ENCODE results near the gene RFX1. TPM values are rescaled to one million over a fixed set of nuclear protein-coding genes. Genes with fewer than 3 reads are reported as not detected.
"Not testable (repeated sequence)": the region's sequence is repeated elsewhere in the genome, so short reads cannot be mapped to it uniquely, and the experiment has no call there.

RFX1 gene
- total RNA-seq, 2 donors from 2014 or later: 13.4 to 16.4 TPM

DNA sequence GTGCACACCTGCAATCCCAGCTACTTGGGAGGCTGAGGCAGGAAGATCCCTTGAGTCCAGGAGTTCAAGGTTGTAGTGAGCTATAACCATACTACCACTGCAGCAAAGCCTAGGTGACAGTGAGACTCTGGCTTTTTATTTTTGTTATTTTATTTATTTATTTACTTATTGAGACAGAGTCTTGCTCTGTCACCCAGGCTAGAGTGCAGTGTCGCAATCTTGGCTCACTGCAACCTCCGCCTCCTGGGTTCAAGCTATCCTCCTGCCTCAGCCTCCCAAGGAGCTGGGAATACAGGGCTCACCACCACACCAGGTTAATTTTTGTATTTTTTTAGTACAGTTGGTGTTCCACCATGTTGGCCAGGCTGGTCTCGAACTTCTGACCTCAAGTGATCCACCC, 32.6 kb downstream of the RFX1 start:
- not testable (repeated sequence) for H3K9me3 Mint-ChIP-seq; H3K27ac Mint-ChIP-seq; H3K4me3 Mint-ChIP-seq; DNase-seq (ENCODE audit: low spot score); H3K4me1 Mint-ChIP-seq (ENCODE audit: low read depth in 2 of 2); H3K27me3 Mint-ChIP-seq; H3K36me3 Mint-ChIP-seq; ATAC-seq

DNA sequence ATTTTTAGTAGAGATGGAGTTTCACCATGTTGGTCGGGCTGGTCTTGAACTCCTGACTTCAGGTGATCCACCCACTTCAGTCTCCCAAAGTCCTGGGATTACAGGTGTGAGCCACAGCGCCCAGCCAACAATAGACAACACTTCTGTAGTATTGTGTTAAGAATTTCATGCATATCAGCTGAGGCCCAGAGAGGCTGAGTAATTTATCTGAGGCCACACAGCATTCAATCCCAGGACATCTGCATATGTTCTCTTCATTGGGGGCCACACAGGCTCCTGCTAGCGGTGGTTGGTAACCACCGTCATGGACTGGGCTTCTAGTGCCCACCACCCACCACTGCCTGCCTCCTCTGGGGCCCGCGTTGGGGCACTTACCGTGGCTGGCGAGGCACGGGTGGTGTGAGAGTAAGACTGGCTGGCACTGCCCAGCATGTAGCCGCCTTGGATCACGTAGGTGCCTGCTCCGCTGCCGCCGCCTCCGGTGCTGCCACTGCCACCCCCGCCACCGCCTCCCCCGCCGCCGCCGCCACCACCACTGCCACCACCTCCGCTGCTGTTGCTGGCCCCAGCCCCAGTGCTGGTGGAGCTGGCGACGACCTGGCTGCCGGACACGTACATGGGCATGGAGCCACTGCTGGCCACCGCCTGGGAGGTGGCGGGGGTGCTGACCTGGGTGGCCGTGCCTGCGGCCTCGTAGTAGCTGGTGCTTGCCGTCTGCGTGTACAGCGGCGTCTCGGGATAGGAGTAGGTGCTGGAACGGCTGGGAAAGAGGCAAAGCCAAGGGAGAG, 33.6 kb downstream of the RFX1 start:
- Mint-ChIP-seq H3K27ac (no peak overlapping the region), H3K36me3 (no peaks in the 10 kb centered on the region), H3K4me3 (no peak overlapping the region), H3K4me1 (ENCODE audit: low read depth in 2 of 2) (peaks cover 0 to 8% of the 10 kb centered on the region in 2 donors), H3K9me3 (no peaks in the 10 kb centered on the region), H3K27me3 (no peaks in the 10 kb centered on the region)
- ATAC-seq (no peak), DNase-seq (ENCODE audit: low spot score) (no peak)

DNA sequence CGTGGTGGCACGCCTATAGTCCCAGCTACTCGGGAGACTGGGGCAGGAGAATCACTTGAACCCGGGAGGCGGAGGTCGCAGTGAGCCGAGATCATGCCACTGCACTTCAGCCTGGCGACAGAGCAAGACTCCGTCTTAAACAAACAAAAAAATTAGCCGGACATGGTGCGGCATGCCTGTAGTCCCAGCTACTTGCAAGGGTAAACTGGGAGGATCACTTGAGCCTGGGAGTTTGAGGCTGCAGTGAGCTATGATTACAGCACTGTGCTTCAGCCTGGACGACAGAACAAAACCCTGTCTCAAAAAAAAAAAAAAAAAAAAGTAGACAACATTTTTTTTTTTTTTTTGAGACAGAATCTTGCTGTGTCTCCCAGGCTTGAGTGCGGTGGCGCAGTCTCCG, 34.3 kb downstream of the RFX1 start:
- ATAC-seq; H3K4me1 Mint-ChIP-seq (ENCODE audit: low read depth in 2 of 2); H3K27ac Mint-ChIP-seq; H3K4me3 Mint-ChIP-seq; DNase-seq (ENCODE audit: low spot score); H3K36me3 Mint-ChIP-seq; H3K27me3 Mint-ChIP-seq; H3K9me3 Mint-ChIP-seq: not testable (repeated sequence)

DNA sequence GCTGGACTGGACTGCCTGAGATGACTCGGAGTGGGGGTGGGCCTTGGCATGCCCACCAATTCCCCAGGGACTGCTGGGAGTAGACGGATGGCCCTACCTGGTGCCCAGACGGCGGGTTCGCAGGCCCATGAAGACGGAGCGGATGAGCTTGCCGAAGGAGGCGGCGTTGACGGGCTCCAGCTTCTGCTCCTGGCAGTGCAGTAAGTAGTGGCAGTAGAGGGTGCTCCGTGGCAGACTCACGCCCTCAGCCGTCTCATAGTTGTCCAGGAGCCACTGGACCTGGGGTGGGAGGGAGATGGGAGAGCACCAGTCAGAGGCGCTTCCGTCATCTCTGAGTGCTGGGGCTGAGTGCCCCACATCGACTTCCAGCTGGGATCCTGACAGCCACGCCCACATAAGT, 36.2 kb downstream of the RFX1 start:
- H3K4me1 Mint-ChIP-seq (ENCODE audit: low read depth in 2 of 2): no peaks in the 10 kb centered on the region
- no peaks in the 10 kb centered on the region for H3K27me3 Mint-ChIP-seq
- no peak overlapping the region for H3K27ac Mint-ChIP-seq
- ATAC-seq (no peak), DNase-seq (ENCODE audit: low spot score) (no peak)
- no peaks in the 10 kb centered on the region for H3K36me3 Mint-ChIP-seq
- no peaks in the 10 kb centered on the region for H3K9me3 Mint-ChIP-seq
- no peak overlapping the region for H3K4me3 Mint-ChIP-seq

DNA sequence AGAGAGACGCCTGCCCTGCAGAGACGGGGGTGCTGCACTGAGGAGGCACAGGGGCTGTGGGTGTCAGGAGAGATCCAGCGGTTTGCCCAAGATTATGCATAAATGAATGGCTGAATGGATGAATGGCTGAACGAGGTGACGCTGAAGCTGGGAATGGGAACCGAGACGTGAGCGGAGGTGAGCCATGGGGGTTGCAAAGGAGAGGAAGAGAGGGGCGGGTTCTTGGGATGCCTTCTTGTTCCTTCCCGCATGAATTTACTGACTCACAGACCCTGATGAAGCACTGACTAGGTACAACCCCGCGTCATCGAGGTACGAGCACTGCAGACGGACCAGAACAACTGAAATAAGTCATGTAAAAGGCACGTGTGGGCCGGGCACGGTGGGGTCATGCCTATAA, 37.1 kb downstream of the RFX1 start:
- no peak overlapping the region for H3K27ac Mint-ChIP-seq
- no peak overlapping the region for H3K4me3 Mint-ChIP-seq
- H3K27me3 Mint-ChIP-seq: no peaks in the 10 kb centered on the region
- ATAC-seq (no peak), DNase-seq (ENCODE audit: low spot score) (no peak)
- no peaks in the 10 kb centered on the region for H3K9me3 Mint-ChIP-seq
- no peaks in the 10 kb centered on the region for H3K4me1 Mint-ChIP-seq (ENCODE audit: low read depth in 2 of 2)
- H3K36me3 Mint-ChIP-seq: no peaks in the 10 kb centered on the region

DNA sequence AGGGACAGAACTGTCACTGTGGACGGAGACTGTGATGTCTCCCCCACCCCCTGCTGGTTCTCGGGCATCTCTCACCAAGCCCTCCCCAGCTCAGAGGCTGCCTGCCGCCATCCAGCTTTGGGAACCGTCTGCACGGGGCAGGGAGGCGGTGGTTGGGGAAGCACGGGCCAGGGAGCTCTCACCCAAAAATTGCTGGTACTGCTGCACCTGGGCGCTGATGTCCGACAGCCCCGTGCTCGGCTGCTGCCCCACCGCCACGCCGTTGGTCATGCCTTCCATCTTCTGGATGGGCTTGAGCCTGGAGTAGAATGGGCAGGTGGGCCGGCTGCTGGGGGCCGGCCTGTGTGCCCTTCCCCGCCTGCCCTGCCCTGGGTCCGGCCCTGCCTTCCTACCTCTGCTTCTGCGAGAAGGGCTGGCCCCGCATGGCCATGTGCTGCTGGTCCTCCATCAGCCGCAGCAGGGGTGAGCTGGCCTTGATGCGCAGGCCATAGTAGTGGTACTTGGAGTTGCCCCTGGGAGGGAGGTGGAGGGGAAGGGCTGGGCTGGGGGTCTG, 37.7 kb downstream of the RFX1 start:
- H3K27me3 Mint-ChIP-seq: no peaks in the 10 kb centered on the region
- H3K4me1 Mint-ChIP-seq (ENCODE audit: low read depth in 2 of 2): no peaks in the 10 kb centered on the region
- no peaks in the 10 kb centered on the region for H3K9me3 Mint-ChIP-seq
- no peaks in the 10 kb centered on the region for H3K36me3 Mint-ChIP-seq
- peak in 1 of 2 donors; percentile 12 for ATAC-seq
- H3K27ac Mint-ChIP-seq: no peak overlapping the region
- no peak overlapping the region for H3K4me3 Mint-ChIP-seq
- DNase-seq (ENCODE audit: low spot score): no peak

DNA sequence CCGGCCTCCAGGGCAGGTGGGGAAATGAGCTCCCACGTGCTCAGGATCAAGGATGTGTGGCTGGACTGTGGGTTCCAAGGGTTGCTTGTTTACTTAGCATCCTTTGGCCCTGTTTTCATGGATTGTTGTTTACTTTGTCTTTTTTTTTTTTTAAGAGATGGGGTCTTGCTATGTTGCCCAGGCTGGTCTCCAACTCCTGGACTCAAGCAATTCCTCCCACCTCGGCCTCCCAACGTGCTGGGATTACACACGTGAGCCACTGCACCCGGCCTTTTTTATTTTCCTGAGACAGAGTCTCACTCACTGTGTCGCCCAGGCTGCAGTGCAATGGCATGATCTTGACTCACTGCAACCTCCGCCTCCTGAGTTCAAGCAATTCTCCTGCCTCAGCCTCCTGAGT, 38.9 kb downstream of the RFX1 start:
- not testable (repeated sequence) for DNase-seq (ENCODE audit: low spot score); H3K4me3 Mint-ChIP-seq; H3K9me3 Mint-ChIP-seq; H3K27me3 Mint-ChIP-seq; H3K36me3 Mint-ChIP-seq; ATAC-seq; H3K4me1 Mint-ChIP-seq (ENCODE audit: low read depth in 2 of 2)
- peak overlapping the region in 1 of 2 donors; percentile 37 for H3K27ac Mint-ChIP-seq

DNA sequence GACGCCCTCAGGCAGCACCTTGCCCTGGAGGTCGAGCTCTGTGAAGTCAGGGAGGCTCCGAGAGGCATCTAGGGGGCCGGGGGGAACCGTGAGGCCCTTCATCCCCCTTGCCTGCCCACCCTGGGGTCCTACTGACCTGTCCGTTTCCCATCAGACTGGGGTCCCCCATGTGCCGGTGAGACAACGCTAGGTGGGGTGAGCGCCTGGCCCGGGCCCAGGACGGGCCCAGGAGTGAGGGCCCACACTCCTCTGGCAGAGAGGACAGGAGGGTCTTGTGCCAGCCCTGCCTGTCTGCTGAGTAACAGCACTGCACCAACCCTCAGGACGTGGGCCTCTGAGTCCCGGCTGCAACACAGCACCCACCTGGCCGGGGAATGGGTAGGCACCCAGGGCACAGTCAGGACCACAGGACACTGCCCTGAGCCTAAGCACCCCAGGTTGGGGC, 39.4 kb downstream of the RFX1 start:
- Mint-ChIP-seq H3K36me3 (no peaks in the 10 kb centered on the region), H3K27me3 (no peaks in the 10 kb centered on the region), H3K9me3 (no peaks in the 10 kb centered on the region), H3K4me1 (ENCODE audit: low read depth in 2 of 2) (no peaks in the 10 kb centered on the region), H3K27ac (no peak overlapping the region), H3K4me3 (no peak overlapping the region)
- DNase-seq (ENCODE audit: low spot score) (no peak), ATAC-seq (peak in 1 of 2 donors; percentile 7)

DNA sequence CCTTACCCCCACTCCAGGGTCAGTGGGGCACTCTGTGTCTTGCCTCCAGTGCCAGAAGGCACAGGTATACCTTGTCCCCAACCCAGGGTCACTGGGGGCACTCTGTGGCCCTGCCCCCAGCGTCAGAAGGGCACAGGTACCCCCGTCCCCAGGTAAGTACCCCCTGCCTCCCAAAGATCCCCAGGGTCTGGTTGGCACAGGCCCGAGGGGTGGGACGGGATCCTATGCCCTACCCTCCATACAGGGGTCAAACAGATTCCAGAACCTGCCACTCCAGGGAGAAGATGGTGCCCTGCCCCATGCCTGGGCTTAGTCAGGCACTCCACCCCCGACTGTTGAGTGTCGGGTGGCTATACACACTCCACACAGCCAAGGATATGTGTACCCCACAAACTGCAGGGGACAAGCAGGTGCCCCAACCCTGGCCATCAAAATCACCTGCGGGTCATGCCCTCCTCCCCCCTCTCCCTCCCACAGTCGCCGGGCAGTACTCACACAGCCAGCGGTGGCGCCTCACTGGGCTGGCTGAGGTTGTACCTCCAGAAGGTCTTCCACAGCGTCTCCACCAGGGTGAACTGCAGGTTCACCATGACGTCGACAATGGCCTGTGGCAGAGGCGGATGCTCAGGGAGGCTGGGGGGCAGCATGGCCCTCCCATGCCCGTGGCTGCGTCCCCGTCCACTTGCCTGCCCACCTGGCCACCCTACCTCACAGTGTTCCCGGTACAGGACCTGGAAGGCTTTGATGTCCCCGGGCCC, 40.0 kb downstream of the RFX1 start:
- no peaks in the 10 kb centered on the region for H3K36me3 Mint-ChIP-seq
- H3K27me3 Mint-ChIP-seq: no peaks in the 10 kb centered on the region
- no peak overlapping the region for H3K4me3 Mint-ChIP-seq
- H3K9me3 Mint-ChIP-seq: no peaks in the 10 kb centered on the region
- H3K4me1 Mint-ChIP-seq (ENCODE audit: low read depth in 2 of 2): no peaks in the 10 kb centered on the region
- ATAC-seq: no peak
- H3K27ac Mint-ChIP-seq: no peak overlapping the region
- no peak for DNase-seq (ENCODE audit: low spot score)

DNA sequence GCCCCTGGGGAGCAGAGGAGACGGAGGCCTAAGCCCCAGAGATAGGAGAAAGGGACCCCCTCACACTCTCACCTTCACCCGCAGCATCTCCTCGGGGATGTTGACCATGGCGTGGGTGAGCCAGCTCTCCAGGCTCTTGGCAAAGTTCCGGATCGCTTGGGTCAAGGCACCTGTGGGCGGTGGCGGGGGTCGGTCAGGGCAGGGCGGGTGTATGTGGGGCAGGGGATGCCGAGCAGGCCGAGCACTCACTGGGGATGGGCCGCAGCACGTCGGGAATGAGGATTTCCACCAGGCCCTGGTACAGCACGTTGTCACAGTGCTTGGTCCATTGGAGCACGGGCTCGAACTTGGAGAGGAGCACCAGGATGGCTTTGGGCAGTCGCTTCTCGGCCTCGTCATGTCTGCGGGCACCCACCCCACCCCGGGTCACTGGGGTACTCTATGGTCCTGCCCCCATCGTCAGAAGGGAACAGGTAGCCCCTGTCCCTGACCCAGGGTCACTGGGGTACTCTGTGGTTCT, 40.7 kb downstream of the RFX1 start:
- no peak overlapping the region for H3K27ac Mint-ChIP-seq
- no peak overlapping the region for H3K4me3 Mint-ChIP-seq
- no peaks in the 10 kb centered on the region for H3K27me3 Mint-ChIP-seq
- H3K9me3 Mint-ChIP-seq: no peaks in the 10 kb centered on the region
- no peaks in the 10 kb centered on the region for H3K36me3 Mint-ChIP-seq
- no peak for DNase-seq (ENCODE audit: low spot score)
- ATAC-seq: peak in 1 of 2 donors; percentile 15
- H3K4me1 Mint-ChIP-seq (ENCODE audit: low read depth in 2 of 2): no peaks in the 10 kb centered on the region

DNA sequence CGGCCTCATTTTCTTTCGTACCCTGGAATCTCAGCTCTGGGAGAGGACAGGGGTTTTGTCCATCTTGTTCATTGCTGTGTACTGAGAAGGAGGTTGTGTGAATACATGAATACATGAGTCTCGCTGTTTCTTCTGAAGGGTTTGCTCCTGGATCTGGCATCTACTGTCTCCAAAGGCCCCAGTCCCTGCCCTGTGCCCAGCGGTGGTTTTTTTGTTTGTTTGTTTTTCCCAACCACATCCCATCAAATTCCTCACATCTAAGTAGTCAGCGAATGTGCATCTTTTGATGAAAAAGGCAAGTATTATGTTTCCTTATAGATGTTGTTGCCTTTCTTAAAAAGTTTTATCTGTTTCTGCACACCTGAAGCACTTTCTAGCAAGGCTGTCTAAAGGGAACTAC, 41.3 kb downstream of the RFX1 start:
- Mint-ChIP-seq H3K4me1 (ENCODE audit: low read depth in 2 of 2) (no peaks in the 10 kb centered on the region), H3K9me3 (no peaks in the 10 kb centered on the region), H3K4me3 (no peak overlapping the region), H3K36me3 (no peaks in the 10 kb centered on the region), H3K27ac (no peak overlapping the region), H3K27me3 (no peaks in the 10 kb centered on the region)
- ATAC-seq (no peak), DNase-seq (ENCODE audit: low spot score) (no peak)

DNA sequence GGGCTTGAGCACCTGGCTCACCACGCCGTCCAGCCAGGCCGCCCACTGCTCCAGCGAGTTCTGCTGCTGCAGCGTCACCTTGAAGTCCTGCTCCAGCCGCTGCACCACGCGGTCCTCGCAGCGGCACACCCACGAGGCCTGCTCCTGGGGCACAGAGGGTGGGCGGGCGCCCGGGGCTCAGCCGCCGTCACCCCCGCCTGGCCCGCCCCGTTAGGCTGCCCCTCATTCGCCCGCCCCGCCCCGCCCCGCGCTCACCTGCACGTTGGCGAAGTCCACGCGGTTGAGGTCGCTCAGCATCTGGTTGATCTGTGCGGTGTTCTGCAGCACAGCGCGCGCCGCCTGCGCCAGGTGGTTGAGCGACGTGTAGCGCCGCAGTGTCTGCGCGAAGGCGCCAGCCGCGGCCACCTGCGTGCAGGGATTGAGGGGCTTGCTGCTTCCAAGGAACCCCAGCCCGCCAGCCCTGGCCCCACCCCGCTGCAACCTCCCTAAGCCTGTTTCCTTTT, 42.5 kb downstream of the RFX1 start:
- ATAC-seq: no peak
- H3K36me3 Mint-ChIP-seq: no peaks in the 10 kb centered on the region
- H3K27me3 Mint-ChIP-seq: no peaks in the 10 kb centered on the region
- no peaks in the 10 kb centered on the region for H3K9me3 Mint-ChIP-seq
- no peaks in the 10 kb centered on the region for H3K4me1 Mint-ChIP-seq (ENCODE audit: low read depth in 2 of 2)
- no peak overlapping the region for H3K4me3 Mint-ChIP-seq
- DNase-seq (ENCODE audit: low spot score): no peak
- H3K27ac Mint-ChIP-seq: no peak overlapping the region

DNA sequence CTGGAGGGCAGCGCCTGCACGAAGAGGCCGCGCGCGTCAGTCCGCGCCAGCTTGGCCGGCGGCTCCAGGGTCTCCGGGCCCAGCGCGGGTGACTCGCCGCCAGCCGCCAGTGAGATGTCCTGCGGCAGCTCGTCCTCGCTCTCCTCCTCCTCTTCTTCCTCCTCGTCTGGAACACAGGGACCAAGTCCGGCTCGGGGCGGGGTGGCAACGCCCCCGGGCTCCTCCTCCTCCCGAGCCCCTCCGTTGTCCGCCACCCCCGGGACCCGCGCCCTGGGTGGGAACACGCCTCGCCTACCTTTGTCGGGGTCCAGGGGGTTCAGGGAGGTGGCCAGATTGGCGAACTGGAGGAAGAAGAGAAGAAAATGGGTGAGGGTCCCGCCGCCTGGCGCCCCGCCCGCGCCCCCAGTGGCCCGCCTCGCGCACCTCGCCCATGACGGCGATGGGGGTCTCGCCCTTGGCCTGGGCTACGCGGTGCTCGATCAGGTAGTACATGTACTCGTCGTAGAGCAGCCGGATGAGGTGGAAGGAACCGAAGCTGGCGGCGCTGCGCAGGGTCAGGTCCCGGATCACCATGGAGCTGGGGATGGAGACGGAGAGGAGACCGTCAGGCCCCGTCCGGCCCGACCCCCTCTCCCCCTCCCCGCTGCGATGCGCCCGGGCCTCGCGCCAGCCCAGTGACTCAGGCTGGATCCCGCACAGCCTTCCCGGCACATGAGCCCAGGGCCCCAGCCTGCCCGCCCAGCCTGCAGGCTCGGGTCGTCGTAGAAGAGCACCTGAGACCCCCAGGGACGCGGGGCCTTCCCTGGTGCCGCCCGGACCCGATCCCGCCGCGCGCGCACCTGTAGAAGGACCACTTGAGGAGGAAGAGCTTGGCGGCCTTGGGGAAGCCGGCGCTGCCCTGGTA, 43.2 kb downstream of the RFX1 start:
- no peak for DNase-seq (ENCODE audit: low spot score)
- H3K4me3 Mint-ChIP-seq: no peak overlapping the region
- no peaks in the 10 kb centered on the region for H3K27me3 Mint-ChIP-seq
- no peaks in the 10 kb centered on the region for H3K9me3 Mint-ChIP-seq
- H3K4me1 Mint-ChIP-seq (ENCODE audit: low read depth in 2 of 2): peaks cover 0 to 3% of the 10 kb centered on the region in 2 donors
- H3K36me3 Mint-ChIP-seq: no peaks in the 10 kb centered on the region
- H3K27ac Mint-ChIP-seq: no peak overlapping the region
- no peak for ATAC-seq
